ENCODE measurements around the gene ZNF793. TPM values are rescaled to one million over a fixed set of nuclear protein-coding genes. Genes with fewer than 3 reads are reported as not detected.

ZNF793 gene
- total and polyA plus RNA-seq, 2 donors from 2014 or later, result 4.3 to 12.9 TPM

DNA sequence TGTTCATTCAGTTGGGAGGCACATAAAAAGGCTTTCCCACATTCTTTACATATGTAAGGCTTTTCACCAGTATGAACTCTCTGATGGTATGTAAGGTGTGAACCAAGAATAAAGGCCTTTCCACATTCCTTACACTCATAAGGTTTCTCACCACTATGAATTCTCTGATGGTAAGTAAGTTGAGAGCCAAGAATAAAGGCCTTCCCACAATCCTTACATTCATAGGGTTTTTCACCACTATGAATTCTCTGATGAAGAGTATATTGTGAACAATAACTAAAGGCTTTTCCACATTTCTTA, 58.6 kb downstream of the ZNF793 start:
- TF ChIP-seq, protein P1, sequence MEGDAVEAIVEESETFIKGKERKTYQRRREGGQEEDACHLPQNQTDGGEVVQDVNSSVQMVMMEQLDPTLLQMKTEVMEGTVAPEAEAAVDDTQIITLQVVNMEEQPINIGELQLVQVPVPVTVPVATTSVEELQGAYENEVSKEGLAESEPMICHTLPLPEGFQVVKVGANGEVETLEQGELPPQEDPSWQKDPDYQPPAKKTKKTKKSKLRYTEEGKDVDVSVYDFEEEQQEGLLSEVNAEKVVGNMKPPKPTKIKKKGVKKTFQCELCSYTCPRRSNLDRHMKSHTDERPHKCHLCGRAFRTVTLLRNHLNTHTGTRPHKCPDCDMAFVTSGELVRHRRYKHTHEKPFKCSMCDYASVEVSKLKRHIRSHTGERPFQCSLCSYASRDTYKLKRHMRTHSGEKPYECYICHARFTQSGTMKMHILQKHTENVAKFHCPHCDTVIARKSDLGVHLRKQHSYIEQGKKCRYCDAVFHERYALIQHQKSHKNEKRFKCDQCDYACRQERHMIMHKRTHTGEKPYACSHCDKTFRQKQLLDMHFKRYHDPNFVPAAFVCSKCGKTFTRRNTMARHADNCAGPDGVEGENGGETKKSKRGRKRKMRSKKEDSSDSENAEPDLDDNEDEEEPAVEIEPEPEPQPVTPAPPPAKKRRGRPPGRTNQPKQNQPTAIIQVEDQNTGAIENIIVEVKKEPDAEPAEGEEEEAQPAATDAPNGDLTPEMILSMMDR (IDR thresholded peaks at IDR 0.05; ENCODE audit: borderline replicate concordance, extremely low read depth, insufficient read depth), result no peak
- Histone ChIP-seq H3K9me3 (ENCODE audit: control insufficient read depth in 2 of 3, insufficient read depth in 1 of 3, low read length in 3 of 3) (peaks cover 9 to 96% (median 82%) of the 10 kb centered on the region in 3 donors), H3K36me3 (ENCODE audit: control insufficient read depth in 2 of 3, insufficient read depth in 3 of 3, low read length in 3 of 3) (peaks cover 11 to 36% (median 17%) of the 10 kb centered on the region in 3 donors), H3K9ac (ENCODE audit: low read length in 3 of 3) (no peak overlapping the region), H3K4me3 (ENCODE audit: low read length in 3 of 3) (peak overlapping the region in 1 of 3 donors; percentile 23), H3K27me3 (ENCODE audit: control insufficient read depth, insufficient read depth, low read length) (no peaks in the 10 kb centered on the region), H3K27ac (ENCODE audit: low read depth in 2 of 2, low read length in 2 of 2) (no peak overlapping the region), H3K4me1 (ENCODE audit: control insufficient read depth in 2 of 3, insufficient read depth in 2 of 3, low read depth in 1 of 3, low read length in 3 of 3) (no peaks in the 10 kb centered on the region)
- FAIRE-seq (no peak), DNase-seq (no peak)
- intact Hi-C loops (cut with DNase I), result no loop called here

DNA sequence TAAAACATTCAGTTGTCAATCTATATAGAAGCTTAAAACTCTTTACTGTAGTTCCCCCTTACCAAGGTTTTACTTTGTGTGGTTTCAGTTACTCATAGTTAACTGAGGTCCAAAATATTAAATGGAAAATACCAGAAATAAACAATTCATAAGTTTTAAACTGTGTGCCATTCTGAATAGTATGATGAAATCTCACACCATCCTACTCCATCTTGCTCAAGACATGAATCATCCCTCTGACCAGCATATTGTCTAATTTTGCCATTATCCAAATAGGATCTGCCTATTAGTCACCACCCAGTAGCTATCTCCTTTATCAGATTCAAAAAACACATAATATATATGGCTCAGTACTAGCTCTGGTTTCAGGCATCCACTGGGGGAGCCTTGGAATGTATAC, 65.5 kb downstream of the ZNF793 start:
- Histone ChIP-seq H3K4me1 (ENCODE audit: control insufficient read depth in 2 of 3, insufficient read depth in 2 of 3, low read depth in 1 of 3, low read length in 3 of 3) (no peaks in the 10 kb centered on the region), H3K9me3 (ENCODE audit: control insufficient read depth in 2 of 3, insufficient read depth in 1 of 3, low read length in 3 of 3) (peaks cover 7 to 59% (median 50%) of the 10 kb centered on the region in 3 donors), H3K27ac (ENCODE audit: low read depth in 2 of 2, low read length in 2 of 2) (no peak overlapping the region), H3K4me3 (ENCODE audit: low read length in 3 of 3) (no peak overlapping the region), H3K9ac (ENCODE audit: low read length in 3 of 3) (no peak overlapping the region), H3K27me3 (ENCODE audit: control insufficient read depth, insufficient read depth, low read length) (no peaks in the 10 kb centered on the region), H3K36me3 (ENCODE audit: control insufficient read depth in 2 of 3, insufficient read depth in 3 of 3, low read length in 3 of 3) (peaks cover 4 to 15% (median 10%) of the 10 kb centered on the region in 3 donors)
- intact Hi-C loops (cut with DNase I), result no loop called here
- TF ChIP-seq, protein P1 (IDR thresholded peaks at IDR 0.05; ENCODE audit: borderline replicate concordance, extremely low read depth, insufficient read depth), result no peak
- no peak for FAIRE-seq
- DNase-seq, result no peak

DNA sequence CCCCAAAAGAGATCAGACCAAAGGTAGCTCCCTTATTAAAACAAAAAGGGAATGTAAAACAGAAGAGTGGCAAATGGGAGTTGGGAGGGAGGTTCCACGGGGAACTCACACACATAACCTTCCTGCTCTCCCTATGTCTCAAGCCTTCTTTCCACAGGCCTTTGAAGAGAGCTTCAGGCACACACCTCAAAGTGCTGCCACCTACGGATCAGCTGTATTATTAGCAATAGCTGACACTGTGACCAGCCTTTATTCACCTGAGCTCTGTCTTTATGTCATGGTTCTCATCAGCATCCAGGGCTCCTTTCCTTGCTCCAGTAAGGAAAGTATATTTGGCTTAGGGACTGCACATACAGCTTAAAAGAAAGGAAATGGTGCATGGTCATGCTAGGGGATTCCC, 76.6 kb downstream of the ZNF793 start:
- DNase-seq (no peak), FAIRE-seq (no peak)
- TF ChIP-seq, protein P1 (IDR thresholded peaks at IDR 0.05; ENCODE audit: borderline replicate concordance, extremely low read depth, insufficient read depth), result no peak
- peak overlapping the region in 1 of 3 donors; percentile 9 for H3K4me3 ChIP-seq (ENCODE audit: low read length in 3 of 3)
- H3K36me3 ChIP-seq (ENCODE audit: control insufficient read depth in 2 of 3, insufficient read depth in 3 of 3, low read length in 3 of 3), result peaks cover 22 to 68% (median 32%) of the 10 kb centered on the region in 3 donors
- H3K27ac ChIP-seq (ENCODE audit: low read depth in 2 of 2, low read length in 2 of 2), result no peak overlapping the region
- intact Hi-C loops (cut with DNase I), result no loop called here
- H3K4me1 ChIP-seq (ENCODE audit: control insufficient read depth in 2 of 3, insufficient read depth in 2 of 3, low read depth in 1 of 3, low read length in 3 of 3), result no peaks in the 10 kb centered on the region
- no peak overlapping the region for H3K9ac ChIP-seq (ENCODE audit: low read length in 3 of 3)
- peaks cover 12 to 68% (median 30%) of the 10 kb centered on the region in 3 donors for H3K9me3 ChIP-seq (ENCODE audit: control insufficient read depth in 2 of 3, insufficient read depth in 1 of 3, low read length in 3 of 3)
- no peaks in the 10 kb centered on the region for H3K27me3 ChIP-seq (ENCODE audit: control insufficient read depth, insufficient read depth, low read length)

Other genes with a start within 250 kb of the ZNF793 start
- gene ZNF527, start 135.8 kb upstream of the ZNF793 start, total RNA-seq, result 8.2 TPM
- 3.6 TPM for gene ZNF527, start 135.8 kb upstream of the ZNF793 start, polyA plus RNA-seq (ENCODE audit: insufficient read depth, low read depth, low replicate concordance)
- gene ZNF569, start 39.5 kb upstream of the ZNF793 start, total RNA-seq, result 6.9 TPM
- 2.7 TPM for gene ZNF569, start 39.5 kb upstream of the ZNF793 start, polyA plus RNA-seq (ENCODE audit: insufficient read depth, low read depth, low replicate concordance)
- gene ZNF570, start 37.6 kb upstream of the ZNF793 start, total RNA-seq, result 8.2 TPM
- gene ZNF570, start 37.6 kb upstream of the ZNF793 start, polyA plus RNA-seq (ENCODE audit: insufficient read depth, low read depth, low replicate concordance), result 2.4 TPM
- 8.1 TPM for gene ZNF571, start 87.9 kb downstream of the ZNF793 start, total RNA-seq
- gene ZNF571, start 87.9 kb downstream of the ZNF793 start, polyA plus RNA-seq (ENCODE audit: insufficient read depth, low read depth, low replicate concordance), result 4.0 TPM
- gene ZNF540, start 87.9 kb downstream of the ZNF793 start, total RNA-seq, result 8.4 TPM
- gene ZNF540, start 87.9 kb downstream of the ZNF793 start, polyA plus RNA-seq (ENCODE audit: insufficient read depth, low read depth, low replicate concordance), result 5.4 TPM
- 15.5 TPM for gene ZFP30, start 148.5 kb downstream of the ZNF793 start, total RNA-seq
- gene ZFP30, start 148.5 kb downstream of the ZNF793 start, polyA plus RNA-seq (ENCODE audit: insufficient read depth, low read depth, low replicate concordance), result 3.0 TPM
- gene ZNF607, start 212.8 kb downstream of the ZNF793 start, total RNA-seq, result 9.9 TPM
- gene ZNF607, start 212.8 kb downstream of the ZNF793 start, polyA plus RNA-seq (ENCODE audit: insufficient read depth, low read depth, low replicate concordance), result 4.0 TPM

Data from kidney (tissue), 14 donors.